Progenitor cell of endocrine pancreas (in vitro differentiated cells): Measurements from ENCODE around the gene CCDC61. TPM values are rescaled to one million over a fixed set of nuclear protein-coding genes. Genes with fewer than 3 reads are reported as not detected.

ENCODE experiments used
- DNase-seq: peaks from one replicate; pipeline ENCODE4 v3.0.0; 2021; ENCODE audit warnings: low spot score; ENCODE audit not compliant: unreplicated experiment
- H3K27ac Mint-ChIP-seq: 2 replicates; pipeline ENCODE4 v1.8.0; 2021; ENCODE audit warnings: mild to moderate bottlenecking, moderate library complexity, mixed read lengths
- H3K27me3 Mint-ChIP-seq: 2 replicates; pipeline ENCODE4 v1.8.0; 2021; ENCODE audit warnings: mixed read lengths
- H3K36me3 Mint-ChIP-seq: 2 replicates; pipeline ENCODE4 v1.8.0; 2022; ENCODE audit warnings: mixed read lengths; ENCODE audit not compliant: insufficient read depth
- H3K4me1 Mint-ChIP-seq: 2 replicates; pipeline ENCODE4 v1.8.0; 2021; ENCODE audit warnings: low read depth, mixed read lengths
- H3K4me3 Mint-ChIP-seq: 2 replicates; pipeline ENCODE4 v1.8.0; 2021; ENCODE audit warnings: low read depth, mild to moderate bottlenecking, moderate library complexity, mixed read lengths
- H3K9me3 Mint-ChIP-seq: 2 replicates; pipeline ENCODE4 v1.8.0; 2021; ENCODE audit warnings: low read depth, mixed read lengths
- CTCF ChIP-seq: fragments of 200-600 bp; sonication (generic); IDR thresholded peaks from one replicate; pipeline ENCODE4 v1.5.0; 2021; ENCODE audit warnings: antibody characterized with exemption, mild to moderate bottlenecking; ENCODE audit not compliant: unreplicated experiment
- total RNA-seq: library from RNA; stranded (reverse); gene quantifications from 2 replicates; pipeline ENCODE4 v1.2.1, GENCODE V29; 2021

CCDC61 gene
- total RNA-seq, 1 donor from 2014 or later = 22.2 TPM

GRCh38 chr19:45971260-45971902 lies 23.9 kb upstream of the CCDC61 start:
- Mint-ChIP-seq H3K9me3 (no peaks in the 10 kb centered on the region), H3K4me3 (no peak overlapping the region), H3K36me3 (no peaks in the 10 kb centered on the region), H3K27me3 (peaks cover 81% of the 10 kb centered on the region), H3K4me1 (peaks cover 3% of the 10 kb centered on the region), H3K27ac (no peak overlapping the region)
- TF ChIP-seq CTCF = no peak
- no peak for DNase-seq

GRCh38 chr19:45972081-45972946 lies 23.0 kb upstream of the CCDC61 start:
- peaks cover 3% of the 10 kb centered on the region for H3K4me1 Mint-ChIP-seq
- peaks cover 83% of the 10 kb centered on the region for H3K27me3 Mint-ChIP-seq
- peak overlapping the region; percentile 58 for H3K4me3 Mint-ChIP-seq
- DNase-seq = no peak
- TF ChIP-seq CTCF = no peak
- peak overlapping the region; percentile 65 for H3K27ac Mint-ChIP-seq
- H3K9me3 Mint-ChIP-seq = no peaks in the 10 kb centered on the region
- H3K36me3 Mint-ChIP-seq = no peaks in the 10 kb centered on the region

- peak overlapping the region; percentile 65 for H3K27ac Mint-ChIP-seq
These were observed 22.2 kb upstream of the CCDC61 start for GRCh38 chr19:45972947-45973540.

GRCh38 chr19:45973553-45974338 lies 21.5 kb upstream of the CCDC61 start, which contains the start of gene NOVA2:
NOVA2 (minus strand) TSS chr19:45973865; CDS start chr19:45973351, 514 bp downstream.
- Mint-ChIP-seq H3K27me3 (peaks cover 80% of the 10 kb centered on the region), H3K4me1 (peaks cover 3% of the 10 kb centered on the region), H3K27ac (peak within 1 kb of the TSS; percentile 65), H3K4me3 (peak within 1 kb of the TSS; percentile 58), H3K36me3 (no peaks in the 10 kb centered on the region), H3K9me3 (no peaks in the 10 kb centered on the region)
- DNase-seq = peak; percentile 41
- TF ChIP-seq CTCF = no peak

More at GRCh38 chr19:45972947-45973540, 22.2 kb upstream of the CCDC61 start:
- peaks cover 83% of the 10 kb centered on the region for H3K27me3 Mint-ChIP-seq
- H3K9me3 Mint-ChIP-seq = no peaks in the 10 kb centered on the region
- peaks cover 3% of the 10 kb centered on the region for H3K4me1 Mint-ChIP-seq
- DNase-seq = no peak
- no peak for TF ChIP-seq CTCF
- no peaks in the 10 kb centered on the region for H3K36me3 Mint-ChIP-seq
- H3K4me3 Mint-ChIP-seq = peak overlapping the region; percentile 58
